HG02798 (cell line): ENCODE measurements around the gene BUB1.
A peak's percentile ranks its signal among the peaks of the same experiment; 100 is the strongest.
"Not testable (repeated sequence)": the region's sequence is repeated elsewhere in the genome, so short reads cannot be mapped to it uniquely, and the experiment has no call there.

Source experiments
- ATAC-seq: cut with Tn5 transposase; IDR thresholded peaks from one replicate; pipeline ENCODE4 v1.9.1; 2021; ENCODE audit warnings: mild to moderate bottlenecking; ENCODE audit not compliant: unreplicated experiment, poor library complexity

BUB1 gene

GRCh38 chr2:110691612-110692258, 13.9 kb upstream of the BUB1 start:
- no peak for ATAC-seq

GRCh38 chr2:110690083-110690965, 12.5 kb upstream of the BUB1 start:
- no peak for ATAC-seq

DNA sequence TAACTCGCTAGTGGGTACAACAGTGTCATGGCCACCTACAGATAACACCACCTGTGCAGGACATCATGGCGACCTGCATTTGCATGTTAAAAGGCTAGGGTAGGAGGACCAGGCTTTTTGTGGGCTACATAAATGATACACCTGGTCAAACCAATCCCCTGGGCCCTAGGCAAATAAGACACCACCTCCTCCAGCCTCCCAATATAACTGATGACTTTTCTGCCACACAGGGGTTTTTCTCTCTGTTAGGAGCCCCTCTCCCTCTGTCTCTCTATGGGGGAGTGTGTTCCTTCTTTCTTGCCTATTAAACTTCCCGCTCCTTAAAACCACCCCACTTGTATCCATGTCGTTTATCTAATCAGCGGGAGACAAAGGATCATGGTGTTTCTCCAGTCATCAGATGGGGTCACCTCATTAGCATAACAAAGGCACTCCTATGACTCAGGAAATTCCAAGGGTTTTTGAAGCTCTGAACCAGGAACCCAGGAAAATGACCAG, 10.8 kb upstream of the BUB1 start:
- ATAC-seq, result no peak

DNA sequence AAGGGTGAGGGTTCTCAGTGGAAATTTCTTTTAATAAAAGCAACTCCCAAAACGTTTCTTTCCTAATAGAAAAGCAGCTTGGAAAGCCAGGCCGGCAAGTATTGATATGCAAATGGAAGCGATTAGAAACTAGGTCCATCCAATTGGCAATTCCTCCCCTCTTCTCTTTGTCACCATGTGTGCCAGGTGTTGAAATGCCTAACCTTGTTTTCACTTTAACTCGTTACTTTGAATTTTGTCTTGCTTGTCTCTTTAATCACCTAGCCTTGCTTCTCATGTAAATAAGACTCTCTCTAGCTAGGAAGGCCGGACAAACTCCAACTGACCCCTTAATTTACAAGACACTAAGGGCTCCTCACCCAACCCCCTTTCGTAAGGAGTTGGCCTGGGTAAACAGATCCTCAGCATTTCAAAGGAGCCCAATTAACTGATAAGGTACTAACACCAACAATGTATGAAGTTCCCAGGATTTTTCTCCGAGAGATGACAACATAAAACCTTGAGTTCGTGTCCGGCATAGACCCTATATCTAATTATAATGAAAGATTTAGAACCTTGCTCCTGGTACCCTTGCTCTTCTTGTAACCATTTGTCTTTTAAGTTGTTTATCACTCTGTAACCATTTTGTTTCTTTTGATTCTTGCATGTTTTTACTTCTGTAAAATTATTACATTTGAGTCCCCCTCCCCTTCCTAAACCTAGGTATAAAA, 10.1 kb upstream of the BUB1 start:
- ATAC-seq, result not testable (repeated sequence)

DNA sequence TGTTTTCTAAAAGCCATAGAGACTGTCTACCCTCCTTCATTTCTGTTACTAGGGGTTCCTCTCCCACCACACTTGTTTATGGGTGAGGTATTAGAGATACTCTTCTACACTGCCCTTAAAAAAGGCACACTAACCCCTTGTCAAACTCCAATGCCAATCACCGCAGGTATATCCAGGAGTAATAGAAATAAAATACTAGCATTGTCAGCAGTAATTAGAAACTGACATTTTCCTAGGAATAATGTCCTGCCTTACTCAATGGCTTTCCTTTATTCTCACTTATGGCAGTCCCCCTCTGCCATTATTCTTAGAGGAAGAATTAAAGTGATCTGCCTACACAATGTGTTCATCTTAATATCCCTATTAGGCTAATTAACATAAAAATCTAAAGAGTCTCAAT, 5.0 kb upstream of the BUB1 start:
- ATAC-seq, result no peak

DNA sequence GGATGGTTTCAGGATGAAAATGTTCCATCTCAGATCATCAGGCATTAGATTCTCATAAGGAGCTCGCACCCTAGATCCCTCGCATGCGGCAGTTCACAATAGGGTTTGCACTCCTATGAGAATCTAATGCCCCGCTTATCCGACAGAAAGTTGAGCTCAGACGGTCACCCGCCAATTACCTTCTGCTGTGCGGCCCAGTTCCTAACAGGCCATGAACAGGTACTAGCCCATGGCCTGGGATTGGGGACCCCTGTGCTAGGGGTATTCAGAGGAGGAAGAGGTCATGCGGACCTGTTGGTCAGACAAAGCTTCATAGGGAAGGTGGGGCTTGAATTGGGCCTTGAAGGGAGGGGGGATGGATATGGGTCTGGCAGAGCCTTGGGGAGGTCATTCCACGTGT, 4.4 kb upstream of the BUB1 start:
- no peak for ATAC-seq

DNA sequence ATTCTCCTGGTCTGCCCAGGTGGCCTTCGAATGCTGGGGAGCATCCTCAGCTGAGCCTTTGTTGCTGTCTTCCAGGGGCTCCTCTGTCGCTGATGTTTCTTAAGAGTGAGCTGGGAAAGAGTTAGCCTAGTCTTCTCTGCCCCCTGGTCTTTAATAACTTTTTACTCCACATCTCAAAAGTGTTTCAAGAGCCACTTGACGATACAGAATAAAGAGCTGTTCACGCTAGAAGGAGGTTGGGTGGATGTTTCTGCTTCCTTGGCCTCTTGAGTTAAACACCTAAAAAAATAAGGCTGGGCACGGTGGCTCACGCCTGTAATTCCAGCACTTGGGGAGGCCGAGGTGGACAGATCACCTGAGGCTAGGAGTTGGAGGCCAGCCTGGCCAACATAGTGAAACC, 2.8 kb upstream of the BUB1 start:
- no peak for ATAC-seq

DNA sequence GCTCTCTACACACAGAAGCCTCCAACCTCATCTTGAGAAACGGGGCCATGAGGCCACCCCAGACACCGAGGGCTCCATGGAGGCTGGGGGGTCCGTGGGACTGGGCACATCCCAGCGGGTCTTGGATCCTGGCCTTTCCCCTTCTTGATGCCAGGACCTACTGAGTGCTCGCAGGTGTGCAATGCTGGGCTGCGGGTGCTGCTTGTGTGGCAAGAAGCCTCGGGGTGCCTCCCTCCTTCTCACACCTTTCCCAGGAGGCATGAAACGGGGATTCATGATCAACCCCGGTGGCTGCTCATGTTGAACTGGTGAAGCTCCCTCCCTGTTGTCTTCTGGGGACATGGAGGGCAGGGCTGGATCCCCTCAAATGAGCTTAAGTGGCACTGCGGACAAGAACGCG, 2.0 kb upstream of the BUB1 start:
- ATAC-seq, result no peak

DNA sequence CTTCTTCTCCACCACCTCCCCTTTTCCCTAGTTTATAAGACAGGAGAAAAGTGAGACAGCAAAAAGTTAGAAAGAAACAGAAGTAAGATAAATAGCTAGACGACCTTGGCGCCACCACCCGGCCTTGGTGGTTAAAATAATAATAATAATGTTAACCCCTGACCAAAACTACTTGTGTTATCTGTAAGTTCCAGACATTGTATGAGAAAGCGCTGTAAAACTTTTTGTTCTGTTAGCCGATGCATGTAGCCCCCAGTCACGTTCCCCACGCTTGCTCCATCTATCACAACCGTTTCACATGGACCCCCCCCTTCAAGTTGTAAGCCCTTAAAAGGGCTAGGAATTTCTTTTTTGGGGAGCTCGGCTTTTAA, 1.5 kb upstream of the BUB1 start:
- ATAC-seq, result no peak

DNA sequence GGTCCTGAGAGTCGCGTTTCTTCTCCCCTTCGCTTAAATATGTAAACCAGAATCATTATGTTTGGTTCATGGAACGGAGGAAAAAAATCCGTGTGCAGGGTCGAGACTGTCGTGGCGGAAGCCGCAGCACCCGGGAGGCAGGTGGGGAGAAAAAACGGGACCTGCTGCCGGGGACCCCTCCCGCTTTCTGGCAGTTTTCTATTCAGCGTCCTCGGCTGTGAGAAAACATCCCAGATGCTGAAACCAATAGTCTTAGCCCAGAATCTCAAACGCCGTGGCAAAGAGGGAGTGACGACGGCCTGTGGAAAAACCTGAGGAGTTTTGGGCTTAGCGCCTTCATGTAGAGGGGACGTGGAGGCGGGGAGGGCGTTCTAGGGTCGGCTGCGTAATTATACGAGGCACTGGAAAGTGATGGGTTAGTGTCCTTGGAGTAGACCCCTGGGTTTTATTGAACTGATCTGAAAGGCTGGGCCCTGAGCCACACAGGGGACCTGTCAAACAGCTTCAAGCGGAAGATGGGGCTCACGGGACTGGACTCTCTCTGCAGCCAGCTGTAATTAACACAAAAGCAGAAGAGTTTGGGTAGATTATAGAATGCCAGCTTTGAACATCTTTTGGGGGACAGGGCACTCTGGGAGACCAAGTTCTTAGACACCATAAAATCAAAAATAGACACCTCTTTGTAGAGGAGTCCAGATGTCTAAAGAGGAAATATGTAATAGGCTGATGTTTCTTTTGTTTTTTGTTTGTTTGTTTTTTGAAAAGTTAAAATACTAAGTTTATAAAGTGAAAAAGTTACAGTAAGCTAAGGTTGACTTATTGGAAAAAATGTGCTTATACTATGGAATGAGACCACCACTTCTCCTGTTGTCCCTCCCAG, 834 bp upstream of the BUB1 start:
- ATAC-seq, result no peak

DNA sequence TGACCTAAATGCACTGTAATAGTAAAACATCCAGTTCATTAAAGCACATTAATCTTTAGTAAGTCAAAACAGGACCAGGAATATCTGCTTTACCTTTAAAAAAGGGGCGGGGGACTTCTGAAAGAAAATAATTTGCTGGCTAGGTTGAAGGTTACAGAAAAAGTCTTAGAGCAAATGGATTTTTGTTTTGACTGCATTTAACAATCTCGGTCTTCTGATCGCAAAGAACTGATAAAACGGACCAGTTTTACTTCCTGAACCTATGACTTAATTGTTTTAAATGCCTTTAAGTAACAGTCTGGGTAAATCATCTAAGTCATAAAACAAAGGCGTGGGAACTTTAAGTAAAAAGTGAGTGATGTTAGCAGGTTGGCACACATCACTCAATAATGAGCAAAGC, 783 bp downstream of the BUB1 start:
- ATAC-seq, result no peak

DNA sequence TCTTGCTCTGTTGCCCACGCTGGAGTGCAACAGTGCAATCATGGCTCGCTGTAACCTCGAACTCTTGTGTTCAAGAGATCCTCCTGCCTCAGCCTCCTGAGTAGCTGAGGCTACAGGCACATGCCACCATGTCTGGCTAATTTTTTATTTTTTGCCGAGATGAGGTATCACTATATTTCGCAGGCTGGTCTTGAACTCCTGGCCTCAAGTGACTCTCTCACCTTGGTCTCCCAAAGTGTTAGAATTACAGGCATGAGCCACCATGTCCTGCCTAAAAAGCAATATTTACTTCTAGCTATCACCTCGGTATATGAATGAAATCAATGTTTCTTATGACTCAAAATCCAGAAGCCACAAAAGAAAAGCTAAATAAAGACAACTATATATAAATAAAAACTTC, 2.2 kb downstream of the BUB1 start:
- ATAC-seq, result no peak

DNA sequence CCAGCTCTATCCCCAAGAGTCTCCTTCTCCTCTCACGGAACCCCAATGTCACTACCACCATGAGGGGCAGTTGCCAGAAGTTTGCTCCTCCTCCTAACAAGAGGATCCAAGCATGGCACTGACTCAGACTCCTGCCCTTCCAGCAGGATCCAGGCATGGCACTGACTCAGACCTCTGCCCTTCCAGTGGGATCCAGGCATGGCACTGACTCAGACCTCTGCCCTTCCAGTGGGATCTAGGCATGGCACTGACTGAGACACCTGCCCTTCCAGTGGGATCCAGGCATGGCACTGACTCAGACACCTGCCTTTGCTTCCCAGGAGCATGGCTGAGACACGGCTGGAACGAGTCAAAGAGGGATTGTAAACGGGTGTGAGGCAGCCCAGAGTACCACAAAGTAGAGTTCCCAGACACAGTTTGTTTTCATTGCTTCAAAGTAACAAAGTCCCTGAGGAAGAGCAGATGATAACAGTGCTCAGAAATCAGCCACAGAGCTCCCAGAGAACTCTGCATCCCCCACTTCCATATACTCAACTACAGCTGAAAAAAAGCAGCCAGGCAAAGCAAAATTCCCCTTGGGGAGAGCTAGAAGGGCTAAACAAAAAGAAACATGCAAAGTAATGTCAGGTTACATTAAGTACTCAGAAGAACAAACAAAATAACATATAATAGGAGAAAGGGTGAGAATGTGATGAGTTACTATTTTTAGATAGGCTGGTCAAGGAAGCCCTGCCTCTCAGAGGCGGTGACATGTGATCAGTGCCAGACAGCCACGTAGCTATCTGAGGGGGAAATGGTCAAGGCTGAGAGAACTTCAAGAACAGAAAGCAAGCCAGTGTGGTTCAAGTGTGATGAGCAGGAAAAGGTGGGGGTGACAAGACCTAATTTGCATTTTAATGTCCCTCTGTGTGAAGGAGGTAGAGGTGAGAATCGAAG, 3.0 kb downstream of the BUB1 start:
- ATAC-seq, result peak; percentile 88

- no peak for ATAC-seq
Observed at GRCh38 chr2:110673201-110673600, 4.7 kb downstream of the BUB1 start.

DNA sequence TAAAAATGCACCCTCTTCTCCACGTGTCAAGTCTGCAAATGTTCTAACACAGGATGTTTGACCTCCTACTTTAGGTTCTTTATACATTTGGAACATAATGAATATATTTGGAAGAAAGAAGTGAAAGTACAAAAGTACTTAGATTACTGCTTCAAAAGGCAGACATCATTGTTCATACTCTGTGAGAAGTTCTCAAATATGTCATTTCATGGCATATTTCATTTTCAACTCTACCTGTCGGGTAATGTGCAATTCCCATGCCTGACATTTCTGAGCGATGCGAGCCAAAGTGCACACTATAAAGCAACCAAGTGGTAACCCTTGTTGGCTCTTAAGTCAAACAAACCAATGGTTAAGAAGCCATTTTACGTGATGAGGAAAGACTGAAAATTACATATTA, 7.0 kb downstream of the BUB1 start:
- ATAC-seq, result no peak

DNA sequence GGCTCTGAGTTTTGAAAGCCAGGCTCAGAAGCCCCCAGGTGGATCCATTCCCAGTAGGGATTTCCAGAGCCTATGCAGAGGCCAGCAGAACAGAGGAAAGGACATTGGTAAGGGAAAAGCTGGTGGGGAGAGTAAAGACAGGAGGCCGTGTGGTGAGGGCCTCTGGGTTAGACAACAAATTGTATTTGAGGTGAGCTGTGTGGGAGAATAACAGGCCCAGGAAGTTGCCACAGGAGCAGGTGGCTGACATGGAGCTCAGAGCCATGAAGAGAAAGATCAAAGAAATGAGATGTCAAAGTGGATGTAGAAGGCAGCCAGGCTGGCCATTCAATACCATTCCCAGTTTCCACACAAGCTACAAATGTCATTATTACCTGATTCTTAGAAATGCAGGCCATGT, 8.8 kb downstream of the BUB1 start:
- ATAC-seq, result no peak

DNA sequence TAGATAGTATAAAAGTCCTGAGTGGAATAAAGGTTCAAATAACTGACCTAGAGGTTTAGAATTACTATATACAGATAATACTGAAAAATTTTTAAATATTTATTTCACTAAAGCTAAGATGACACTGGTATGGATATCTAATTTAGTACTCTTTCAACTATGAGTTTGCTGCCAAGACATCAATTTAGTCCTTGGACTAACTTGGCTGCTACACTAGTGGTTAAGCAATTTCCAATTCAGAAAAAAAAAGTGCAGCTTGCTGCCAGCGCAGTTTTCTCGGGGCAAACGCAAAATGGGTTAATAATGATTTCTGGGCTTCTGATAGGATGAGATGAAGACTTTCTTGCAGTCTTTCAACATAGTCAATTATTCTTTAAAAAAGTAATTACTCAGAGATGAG, 10.8 kb downstream of the BUB1 start:
- ATAC-seq, result no peak

- no peak for ATAC-seq
Observed at GRCh38 chr2:110664135-110664534, 13.7 kb downstream of the BUB1 start.

DNA sequence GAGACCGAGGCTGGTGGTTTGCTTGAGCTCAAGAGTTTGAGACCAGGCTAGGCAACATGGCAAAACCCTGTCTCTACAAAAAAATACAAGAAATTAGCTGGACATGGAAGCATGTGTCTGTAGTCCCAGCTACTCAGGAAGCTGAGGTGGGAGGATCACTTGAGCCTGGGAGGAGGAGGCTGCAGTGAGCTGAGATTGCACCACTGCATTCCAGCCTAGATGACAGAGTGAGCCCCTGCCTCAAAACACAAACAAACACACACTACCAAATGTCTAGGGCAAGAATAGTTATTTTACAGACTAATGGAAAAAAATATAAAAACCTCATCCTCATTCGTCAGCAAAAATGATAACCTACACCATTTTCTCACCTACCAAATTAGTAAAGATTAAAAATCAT, 15.3 kb downstream of the BUB1 start:
- no peak for ATAC-seq
